AG08396 (cell line): ENCODE data around the gene ASPA.
A peak's percentile ranks its signal among the peaks of the same experiment; 100 is the strongest.

Experiments used
- DNase-seq: peaks from one replicate; pipeline ENCODE4 v3.0.0; 2012; ENCODE audit warnings: low spot score, mixed read lengths

Gene ASPA

GRCh38 chr17:3534881-3535252 is 59.1 kb downstream of the ASPA start:
- no peak for DNase-seq

GRCh38 chr17:3535253-3535995 is 59.6 kb downstream of the ASPA start:
- peak; percentile 81 for DNase-seq

- no peak for DNase-seq
These were observed 60.9 kb downstream of the ASPA start for GRCh38 chr17:3536716-3537115.

GRCh38 chr17:3539881-3540540 is 64.2 kb downstream of the ASPA start:
- DNase-seq, result no peak

GRCh38 chr17:3542410-3543088 is 66.8 kb downstream of the ASPA start:
- DNase-seq, result no peak

- no peak for DNase-seq
These were observed 67.7 kb downstream of the ASPA start for GRCh38 chr17:3543453-3543852.

- no peak for DNase-seq
These were observed 68.6 kb downstream of the ASPA start for GRCh38 chr17:3544365-3544764.

GRCh38 chr17:3545151-3545550 is 69.4 kb downstream of the ASPA start:
- no peak for DNase-seq

- DNase-seq, result no peak
These were observed 70.7 kb downstream of the ASPA start for GRCh38 chr17:3546521-3546920.

GRCh38 chr17:3546997-3547396 is 71.2 kb downstream of the ASPA start:
- no peak for DNase-seq

GRCh38 chr17:3547628-3548027 is 71.8 kb downstream of the ASPA start:
- DNase-seq, result no peak

GRCh38 chr17:3549610-3550162 is 73.9 kb downstream of the ASPA start:
- no peak for DNase-seq

- DNase-seq, result no peak
These were observed 75.4 kb downstream of the ASPA start for GRCh38 chr17:3551189-3551588.

- no peak for DNase-seq
These were observed 77.1 kb downstream of the ASPA start for GRCh38 chr17:3552916-3553315.
